HepG2 (cell line): Measurements from ENCODE around the gene PDXDC1. TPM values are rescaled to one million over a fixed set of nuclear protein-coding genes. Genes with fewer than 3 reads are reported as not detected.
"Not testable (repeated sequence)": the region's sequence is repeated elsewhere in the genome, so short reads cannot be mapped to it uniquely, and the experiment has no call there.

Source experiments
- ATAC-seq: fragments of 200-7000 bp; cut with Tn5 transposase; 3 replicates; pipeline ENCODE4 v1.9.1; 2020; ENCODE audit warnings: mild to moderate bottlenecking, moderate library complexity
- BruUV-seq: library from RNA; stranded (reverse); fragments of 400-500 nt; replicated peaks from 2 replicates; lab custom pipeline; 2021; lab: Mats Ljungman, UMichigan
- CTCF ChIA-PET: fragments of 300-600 bp; formaldehyde crosslinking; extraction: SDS; loops from one replicate; lab custom pipeline; 2021; ENCODE audit warnings: low total read pairs, inconsistent platforms, low intra/inter-chr PET ratio; lab: Yijun Ruan, JAX
- POLR2A ChIA-PET: fragments of 350-600 bp; sonication (Branson Sonifier 250); formaldehyde crosslinking; loops from one replicate; lab custom pipeline; 2020; ENCODE audit warnings: antibody characterized with exemption, inconsistent platforms; lab: Yijun Ruan, JAX
- DNase-seq: peaks from one replicate; pipeline ENCODE4 v3.0.0-alpha.2; 2015; ENCODE audit warnings: low spot score
- FAIRE-seq: peaks from 3 replicates; lab custom pipeline; 2011; peaks lifted over from hg19 to GRCh38; lab: Jason Lieb, UNC
- H2AFZ ChIP-seq: one replicate; pipeline ENCODE4 v1.6.1; 2011; ENCODE audit warnings: low read length, inconsistent platforms
- H3K27ac ChIP-seq: fragments of 300-600 bp; 3 replicates; pipeline ENCODE4 v1.8.0; 2011; ENCODE audit warnings: mixed run types, mild to moderate bottlenecking, mixed read lengths, low read length, inconsistent platforms; ENCODE audit not compliant: insufficient read depth; ENCODE audit errors: extremely low read length
- H3K27me3 ChIP-seq, 2 experiments: fragments of 200-600 bp in 1 of 2; 2 replicates in 1 of 2; 3 replicates in 1 of 2; pipeline versions ENCODE4 v1.6.0 to v1.8.0; 2011; ENCODE audit warnings: low read length in 2 of 2, mild to moderate bottlenecking in 2 of 2, moderate library complexity in 2 of 2, inconsistent platforms in 1 of 2; ENCODE audit not compliant: insufficient read depth in 2 of 2, control insufficient read depth in 1 of 2
- H3K36me3 ChIP-seq, 2 experiments: fragments of 200-600 bp in 1 of 2; replicated peaks in 1 of 2; 2 replicates in 1 of 2; 3 replicates in 1 of 2; pipeline versions ENCODE4 v1.5.1 to v1.8.0; 2011; ENCODE audit warnings: low read length in 2 of 2, inconsistent platforms in 1 of 2; ENCODE audit not compliant: insufficient read depth in 2 of 2, control insufficient read depth in 1 of 2
- H3K4me1 ChIP-seq: 2 replicates; pipeline ENCODE4 v1.5.1; 2012; ENCODE audit warnings: low read length, inconsistent platforms; ENCODE audit not compliant: insufficient read depth
- H3K4me2 ChIP-seq: 2 replicates; pipeline ENCODE4 v1.6.0; 2011; ENCODE audit warnings: low read depth, low read length, inconsistent platforms
- H3K4me3 ChIP-seq, 3 experiments: fragments of 200-600 bp in 1 of 3; sonication (generic), shearing (Covaris generic) in 1 of 3; replicated peaks in 1 of 3; 2 replicates each; pipeline ENCODE4 v1.5.1; 2011 to 2016; ENCODE audit warnings: low read length in 3 of 3, inconsistent platforms in 2 of 3, low read depth in 2 of 3, mild to moderate bottlenecking in 2 of 3, control low read depth in 1 of 3, mixed read lengths in 1 of 3; ENCODE audit not compliant: insufficient read depth in 1 of 3
- H3K79me2 ChIP-seq: one replicate; pipeline ENCODE4 v1.6.1; 2011; ENCODE audit warnings: low read length, inconsistent platforms; ENCODE audit not compliant: insufficient read depth
- H3K9ac ChIP-seq: 2 replicates; pipeline ENCODE4 v1.6.0; 2011; ENCODE audit warnings: mild to moderate bottlenecking, low read depth, low read length, inconsistent platforms; ENCODE audit not compliant: insufficient read depth
- H3K9me3 ChIP-seq: 2 replicates; pipeline ENCODE4 v1.5.1; 2012; ENCODE audit warnings: mild to moderate bottlenecking, low read length
- H4K20me1 ChIP-seq: 2 replicates; pipeline ENCODE4 v1.6.0; 2011; ENCODE audit warnings: inconsistent platforms, mild to moderate bottlenecking, low read length, moderate library complexity; ENCODE audit not compliant: insufficient read depth
- DR1 ChIP-seq: sonication (generic); formaldehyde crosslinking; IDR thresholded peaks from 2 replicates; pipeline ENCODE4 v1.8.0; 2021; ENCODE audit warnings: mild to moderate bottlenecking, missing genetic modification reagents, inconsistent platforms
- HNRNPL ChIP-seq: fragments of 200-400 bp; formaldehyde crosslinking; IDR thresholded peaks from 2 replicates; pipeline ENCODE4 v1.6.1; 2017; ENCODE audit warnings: mild to moderate bottlenecking, low read depth, low read length
- WGBS: methylation state at CpG from one replicate; pipeline ENCODE4 v1.1.6; 2017; ENCODE audit warnings: low lambda C conversion rate; 5-methylcytosine and 5-hydroxymethylcytosine counted together
- in situ Hi-C: cut with HindIII; loops from 2 replicates; pipeline ENCODE4 v1.10.0; 2017; ENCODE audit warnings: low pct_unique_long_range_greater_than_20kb; ENCODE audit not compliant: extremely low pct_ligation_motif_present
- intact Hi-C: fragments of 100-400 bp; cut with micrococcal nuclease; formaldehyde crosslinking; loops from one replicate; pipeline ENCODE4 v1.10.0; 2022; ENCODE audit not compliant: unreplicated experiment
- polyA plus RNA-seq, 8 experiments: library from polyadenylated mRNA; depleted of rRNA in 3 of 8; stranded (reverse) in 7 of 8; unstranded in 1 of 8; fragments of >200 nt; fragmentation: Illumina TruSeq in 4 of 8; extraction: Trizol in 4 of 8; gene quantifications; 2 replicates each; pipeline versions ENCODE4 v1.2.1 to v1.2.3, GENCODE V29; 2011 to 2016; ENCODE audit warnings: low read depth in 4 of 8, missing spikeins in 1 of 8, mixed read lengths in 1 of 8; ENCODE audit not compliant: insufficient read depth in 1 of 8
- total RNA-seq, 5 experiments: library from RNA; depleted of rRNA; stranded (reverse); fragments of >200 nt; fragmentation: Illumina TruSeq; extraction: Trizol; gene quantifications; 2 replicates each; pipeline ENCODE4 v1.2.3, GENCODE V29; 2016; ENCODE audit warnings: low read depth in 1 of 5

PDXDC1 gene
- total and polyA plus RNA-seq, 2 of the 13 experiments (the other 11 are each of a cell fraction or from before 2014, with no cell fraction given), result 133 to 169 TPM

DNA sequence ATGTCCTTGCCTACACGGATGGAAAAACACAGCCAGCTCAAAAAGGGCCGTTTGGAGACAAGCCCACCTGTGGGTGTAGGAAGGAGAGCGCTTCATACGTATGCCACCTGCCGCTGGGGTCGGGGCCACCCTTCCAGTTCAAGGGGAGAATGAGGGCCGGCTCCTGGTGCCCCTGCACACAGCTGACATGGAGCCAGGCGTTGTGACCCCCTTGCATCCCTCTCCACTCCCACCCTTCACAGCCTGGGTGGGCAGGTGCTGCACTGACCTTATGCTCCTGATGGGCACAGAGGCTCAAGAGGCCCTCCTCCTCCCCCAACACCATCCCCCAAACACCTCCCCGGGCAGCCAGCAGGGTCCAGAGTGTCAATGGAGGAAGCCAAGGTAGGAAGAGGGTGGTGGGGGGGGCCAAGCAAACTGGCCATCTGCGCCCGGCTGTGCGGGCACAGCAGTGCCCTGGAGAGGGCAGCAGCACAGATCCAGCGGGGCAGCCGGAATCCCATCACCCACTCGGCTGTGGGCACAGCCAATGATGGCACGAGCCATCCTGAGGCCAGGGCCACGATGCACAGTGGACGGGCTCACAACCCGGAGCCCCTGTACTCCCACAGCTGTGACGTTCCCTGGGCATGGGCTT, 170.1 kb downstream of the PDXDC1 start:
- H3K4me3 ChIP-seq, H3K9ac ChIP-seq, H2AFZ ChIP-seq, H3K36me3 ChIP-seq, H3K27ac ChIP-seq, in situ Hi-C loops, CTCF ChIA-PET, ATAC-seq, POLR2A ChIA-PET, H3K9me3 ChIP-seq, BruUV-seq, FAIRE-seq, H3K27me3 ChIP-seq, H3K4me2 ChIP-seq, DNase-seq, intact Hi-C loops: not testable (repeated sequence)
- H3K4me1 ChIP-seq, result peaks cover 12% of the 10 kb centered on the region
- TF ChIP-seq HNRNPL, result peak; percentile 61; the same call in 1 of the 2 replicates
- WGBS, result 87% methylated on average over 12 of the region's 20 CpGs
- peaks cover 34% of the 10 kb centered on the region for H3K79me2 ChIP-seq
- H4K20me1 ChIP-seq, result peaks cover 22% of the 10 kb centered on the region; the same call in 1 of the 2 replicates

DNA sequence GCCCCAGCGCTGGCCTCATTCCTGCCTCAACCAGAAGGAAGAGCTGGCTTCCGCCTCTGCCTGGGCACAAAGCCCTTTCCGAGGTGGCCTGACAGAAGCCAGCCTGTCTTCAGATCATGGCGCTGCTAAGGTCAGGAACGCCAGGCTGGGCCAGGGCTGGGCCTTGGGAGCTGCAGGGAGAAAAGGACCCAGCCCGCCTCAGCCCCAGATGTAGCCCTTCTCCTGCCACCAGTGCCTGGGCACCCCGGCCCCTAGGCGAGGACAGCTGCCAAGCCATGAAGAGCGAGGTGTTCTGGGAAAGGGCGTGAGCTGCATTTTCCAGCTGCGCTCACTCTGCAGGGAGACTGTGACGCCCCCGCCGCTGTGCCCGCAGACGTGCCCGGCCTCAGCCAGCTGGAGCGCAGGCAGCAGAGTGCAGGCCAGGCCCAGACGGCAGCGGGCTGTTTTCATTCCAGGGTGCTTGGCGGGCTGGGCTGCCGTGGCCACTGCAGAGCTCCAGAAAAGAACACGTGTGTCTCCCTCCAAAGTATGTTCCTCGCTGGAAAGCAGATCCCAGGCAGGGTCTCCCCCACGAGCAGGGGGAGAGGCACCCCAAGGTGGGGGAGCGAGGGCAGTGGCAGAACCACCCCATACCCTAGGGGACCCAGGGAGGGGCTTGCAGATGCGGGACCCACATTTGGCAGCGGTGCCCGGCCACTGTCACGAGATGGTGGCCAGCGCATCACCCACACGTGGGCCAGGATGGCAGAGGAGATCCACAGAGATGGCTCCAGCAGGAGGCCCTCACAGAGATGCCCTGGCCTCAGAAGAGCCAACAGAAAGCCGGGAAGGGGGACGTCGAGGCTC, 170.8 kb downstream of the PDXDC1 start:
- DNase-seq, H3K27ac ChIP-seq, H3K9ac ChIP-seq, H3K36me3 ChIP-seq, H3K4me3 ChIP-seq, BruUV-seq, H2AFZ ChIP-seq, H3K9me3 ChIP-seq, in situ Hi-C loops, POLR2A ChIA-PET, H3K27me3 ChIP-seq, FAIRE-seq, intact Hi-C loops, H3K4me2 ChIP-seq, CTCF ChIA-PET, ATAC-seq: not testable (repeated sequence)
- WGBS, result 97% methylated on average over 33 of the region's 35 CpGs
- peaks cover 30% of the 10 kb centered on the region for H3K79me2 ChIP-seq
- peaks cover 22% of the 10 kb centered on the region; the same call in 1 of the 2 replicates for H4K20me1 ChIP-seq
- TF ChIP-seq DR1 (CRISPR knock-in tag), result 0 out of 2 replicates have a peak, but pooled peaks have one; percentile 22
- peaks cover 12% of the 10 kb centered on the region for H3K4me1 ChIP-seq
